PFSK-1 (cell line): ENCODE results near the gene CD320.

Source experiments
- POLR2AphosphoS5 ChIP-seq: IDR thresholded peaks from 2 replicates; pipeline ENCODE4 v1.6.1; 2012; ENCODE audit warnings: low read depth, mild to moderate bottlenecking, control low read depth, low read length, moderate library complexity
- SIN3A ChIP-seq: IDR thresholded peaks from 2 replicates; pipeline ENCODE4 v1.6.1; 2012; ENCODE audit warnings: mild to moderate bottlenecking, low read length, moderate library complexity, borderline replicate concordance; ENCODE audit not compliant: insufficient read depth

- no peak for TF ChIP-seq SIN3A
- no peak for TF ChIP-seq POLR2AphosphoS5
These were observed 28.0 kb upstream of the CD320 start for GRCh38 chr19:8336072-8336569.
